GM21723 (cell line): Measurements from ENCODE around the gene CD74.
A peak's percentile ranks its signal among the peaks of the same experiment; 100 is the strongest.

ENCODE experiments used
- ATAC-seq: cut with Tn5 transposase; IDR thresholded peaks from one replicate; pipeline ENCODE4 v1.9.1; 2021; ENCODE audit warnings: mild to moderate bottlenecking, moderate library complexity; ENCODE audit not compliant: unreplicated experiment

Gene CD74

GRCh38 chr5:150397782-150398721, 14.7 kb downstream of the CD74 start:
- peak; percentile 2 for ATAC-seq

GRCh38 chr5:150397146-150397781, 15.4 kb downstream of the CD74 start:
- ATAC-seq, result no peak

- ATAC-seq, result no peak
These were observed 16.4 kb downstream of the CD74 start for GRCh38 chr5:150396267-150396666.

- no peak for ATAC-seq
These were observed 17.1 kb downstream of the CD74 start for GRCh38 chr5:150395688-150395975.

GRCh38 chr5:150394912-150395687, 17.6 kb downstream of the CD74 start:
- no peak for ATAC-seq

- ATAC-seq, result no peak
These were observed 18.6 kb downstream of the CD74 start for GRCh38 chr5:150394131-150394530.

- no peak for ATAC-seq
These were observed 19.5 kb downstream of the CD74 start for GRCh38 chr5:150393096-150393645.

- no peak for ATAC-seq
These were observed 20.0 kb downstream of the CD74 start for GRCh38 chr5:150392680-150393079.

GRCh38 chr5:150391986-150392385, 20.7 kb downstream of the CD74 start:
- no peak for ATAC-seq

- no peak for ATAC-seq
These were observed 21.5 kb downstream of the CD74 start for GRCh38 chr5:150391064-150391834.

- no peak for ATAC-seq
These were observed 23.0 kb downstream of the CD74 start for GRCh38 chr5:150389531-150390266.

GRCh38 chr5:150386024-150386855, 26.5 kb downstream of the CD74 start:
- ATAC-seq, result no peak

GRCh38 chr5:150384701-150385100, 28.0 kb downstream of the CD74 start:
- no peak for ATAC-seq

GRCh38 chr5:150377964-150378694, 34.6 kb downstream of the CD74 start:
- ATAC-seq, result no peak

- ATAC-seq, result no peak
These were observed 35.6 kb downstream of the CD74 start for GRCh38 chr5:150376799-150377771.

- ATAC-seq, result no peak
These were observed 38.1 kb downstream of the CD74 start for GRCh38 chr5:150374651-150375050.

- ATAC-seq, result no peak
These were observed 40.1 kb downstream of the CD74 start for GRCh38 chr5:150372639-150373038.
